SK-N-DZ (cell line): ENCODE results near the gene APOBEC3G. TPM values are rescaled to one million over a fixed set of nuclear protein-coding genes. Genes with fewer than 3 reads are reported as not detected.
"Not testable (repeated sequence)": the region's sequence is repeated elsewhere in the genome, so short reads cannot be mapped to it uniquely, and the experiment has no call there.

Experiments
- DNase-seq: peaks from one replicate; pipeline ENCODE4 v3.0.0-alpha.2; 2015; ENCODE audit warnings: low spot score
- polyA plus RNA-seq, 2 experiments: library from polyadenylated mRNA; depleted of rRNA; stranded (reverse); fragments of >200 nt; gene quantifications; 2 replicates each; pipeline ENCODE4 v1.2.3, GENCODE V29; 2014

The APOBEC3G gene
- polyA plus RNA-seq (2014; cell fraction: cytosol; rRNA removed): 0.09 TPM in 1 of 2 replicates, not detected in the other
- polyA plus RNA-seq (2014; cell fraction: nucleus; rRNA removed): not detected in 2 replicates

DNA sequence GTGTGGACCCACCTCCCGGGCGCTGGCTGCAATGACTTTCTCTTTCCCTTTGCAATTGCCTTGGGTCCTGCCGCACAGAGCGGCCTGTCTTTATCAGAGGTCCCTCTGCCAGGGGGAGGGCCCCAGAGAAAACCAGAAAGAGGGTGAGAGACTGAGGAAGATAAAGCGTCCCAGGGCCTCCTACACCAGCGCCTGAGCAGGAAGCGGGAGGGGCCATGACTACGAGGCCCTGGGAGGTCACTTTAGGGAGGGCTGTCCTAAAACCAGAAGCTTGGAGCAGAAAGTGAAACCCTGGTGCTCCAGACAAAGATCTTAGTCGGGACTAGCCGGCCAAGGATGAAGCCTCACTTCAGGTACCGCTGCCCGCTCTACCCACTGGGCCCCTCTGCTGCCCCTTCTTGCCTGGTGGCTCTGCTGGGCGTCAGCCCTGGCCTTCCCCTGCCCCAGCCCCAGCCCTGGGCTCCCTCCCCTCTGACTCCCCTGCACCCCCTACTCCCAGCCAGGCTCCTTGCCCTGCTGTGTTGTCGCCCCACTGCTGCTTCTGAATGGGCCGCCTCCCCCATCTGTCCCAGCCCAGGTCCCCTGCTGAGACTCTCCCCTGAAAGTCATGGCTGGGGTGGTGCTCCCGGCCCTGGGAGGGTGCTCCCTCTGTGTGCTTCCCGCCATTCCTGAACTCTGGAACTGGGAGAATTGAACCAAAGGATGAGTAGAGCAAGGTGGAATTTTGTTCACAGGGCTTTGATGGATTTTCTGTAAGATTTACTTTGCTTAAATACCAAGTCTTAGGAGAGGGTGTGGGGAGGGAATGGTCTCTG is at the start of gene APOBEC3G:
APOBEC3G (plus strand) TSS at position 250 of the 815 bp plus-strand sequence; CDS start at position 337, 87 bp downstream.
- not testable (repeated sequence) for DNase-seq

DNA sequence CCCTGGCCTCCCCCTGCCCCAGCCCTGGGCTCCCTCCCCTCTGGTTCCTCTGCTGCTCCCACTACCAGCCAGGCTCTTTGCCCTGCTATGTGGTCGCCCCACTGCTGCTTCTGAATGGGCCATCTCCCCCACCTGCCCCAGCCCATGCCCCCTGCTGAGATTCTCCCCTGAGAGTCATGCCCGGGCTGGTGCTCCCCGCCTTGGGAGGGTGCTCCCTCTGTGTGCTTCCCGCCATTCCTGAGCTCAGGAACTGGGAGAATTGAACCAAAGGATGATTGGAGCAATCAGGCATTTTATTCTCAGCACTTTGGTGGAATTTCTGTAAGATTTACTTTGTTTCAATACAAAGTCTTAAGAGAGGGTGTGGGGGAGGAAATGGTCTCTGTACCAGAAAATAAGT is 49.4 kb upstream of the APOBEC3G start:
- no peak for DNase-seq

GRCh38 chr22:39028281-39028680 is 48.8 kb upstream of the APOBEC3G start:
- no peak for DNase-seq

DNA sequence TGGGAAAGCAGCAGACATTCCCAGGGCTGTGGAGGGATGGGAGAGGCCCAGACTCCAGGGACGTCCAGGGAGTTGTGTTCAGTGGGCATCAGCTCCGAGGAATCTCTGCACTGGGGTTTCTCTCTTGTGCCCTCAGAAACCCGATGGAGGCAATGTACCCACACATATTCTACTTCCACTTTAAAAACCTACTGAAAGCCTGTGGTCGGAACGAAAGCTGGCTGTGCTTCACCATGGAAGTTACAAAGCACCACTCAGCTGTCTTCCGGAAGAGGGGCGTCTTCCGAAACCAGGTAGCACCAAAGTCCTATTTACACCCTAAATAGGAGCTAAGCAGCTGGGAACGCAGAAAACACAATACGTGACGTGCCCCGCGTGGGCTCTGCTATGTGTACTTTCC is 47.8 kb upstream of the APOBEC3G start:
- no peak for DNase-seq

DNA sequence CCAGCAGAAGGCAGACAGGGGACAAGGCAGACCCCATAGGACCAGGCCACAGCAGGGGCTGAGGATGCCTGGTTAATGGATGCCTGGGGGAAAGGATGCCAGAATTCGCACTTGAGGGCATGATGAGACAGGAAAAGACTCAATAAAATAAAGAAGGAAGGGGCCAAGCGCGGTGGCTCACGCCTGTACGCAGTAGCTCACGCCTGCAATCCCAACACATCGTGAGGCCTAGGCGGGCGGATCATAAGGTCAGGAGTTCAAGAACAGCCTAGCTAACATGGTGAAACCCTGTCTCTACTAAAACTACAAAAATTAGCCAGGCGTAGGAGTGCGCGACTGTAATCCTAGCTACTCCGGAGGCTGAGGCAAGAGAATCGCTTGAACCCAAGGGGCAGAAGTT is 46.4 kb upstream of the APOBEC3G start:
- DNase-seq: no peak

DNA sequence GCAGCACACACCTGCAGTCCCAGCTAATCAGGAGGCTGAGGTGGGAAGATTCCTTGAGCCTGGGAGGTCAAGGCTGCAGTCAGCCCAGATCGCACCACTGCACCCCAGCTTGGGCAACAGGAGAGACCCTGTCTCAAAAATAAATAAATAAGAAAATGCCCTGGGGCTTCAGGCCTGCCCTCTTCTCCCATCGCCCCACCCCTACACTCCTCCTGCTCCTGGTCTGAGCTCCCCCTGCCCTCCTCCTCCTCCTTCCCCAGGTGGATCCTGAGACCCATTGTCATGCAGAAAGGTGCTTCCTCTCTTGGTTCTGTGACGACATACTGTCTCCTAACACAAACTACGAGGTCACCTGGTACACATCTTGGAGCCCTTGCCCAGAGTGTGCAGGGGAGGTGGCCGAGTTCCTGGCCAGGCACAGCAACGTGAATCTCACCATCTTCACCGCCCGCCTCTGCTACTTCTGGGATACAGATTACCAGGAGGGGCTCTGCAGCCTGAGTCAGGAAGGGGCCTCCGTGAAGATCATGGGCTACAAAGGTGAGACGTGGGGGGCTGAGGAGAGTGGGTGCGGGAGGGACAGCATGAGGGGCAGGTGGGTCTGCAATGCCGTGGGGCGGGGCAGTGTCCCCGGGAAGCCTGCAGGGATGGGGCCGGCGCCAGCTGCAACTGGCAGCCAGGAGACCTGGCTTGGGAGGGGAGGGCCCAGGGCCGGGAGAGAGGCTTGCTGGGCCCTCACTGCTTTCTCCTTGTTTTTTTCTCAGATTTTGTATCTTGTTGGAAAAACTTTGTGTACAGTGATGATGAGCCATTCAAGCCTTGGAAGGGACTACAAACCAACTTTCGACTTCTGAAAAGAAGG is 45.4 kb upstream of the APOBEC3G start:
- DNase-seq: not testable (repeated sequence)

DNA sequence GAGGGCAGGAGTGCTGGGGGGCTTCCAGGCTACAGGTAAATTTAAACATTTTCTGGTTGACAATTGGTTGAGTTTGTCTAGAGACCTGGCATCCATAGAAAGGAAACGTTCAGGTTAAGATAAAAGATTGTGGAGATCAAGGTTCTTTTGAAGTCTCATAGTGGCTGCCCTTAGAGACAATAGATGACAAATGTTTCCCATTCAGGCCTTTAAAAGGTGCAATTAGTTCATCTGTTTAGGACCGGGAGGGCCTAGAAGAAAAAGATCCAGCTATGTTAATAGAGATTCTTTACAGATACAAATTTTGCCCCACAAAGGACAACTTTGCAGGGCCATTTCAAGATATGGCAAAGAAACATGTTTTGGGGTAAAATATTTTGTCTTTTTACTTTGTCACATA is 40.0 kb upstream of the APOBEC3G start:
- not testable (repeated sequence) for DNase-seq

DNA sequence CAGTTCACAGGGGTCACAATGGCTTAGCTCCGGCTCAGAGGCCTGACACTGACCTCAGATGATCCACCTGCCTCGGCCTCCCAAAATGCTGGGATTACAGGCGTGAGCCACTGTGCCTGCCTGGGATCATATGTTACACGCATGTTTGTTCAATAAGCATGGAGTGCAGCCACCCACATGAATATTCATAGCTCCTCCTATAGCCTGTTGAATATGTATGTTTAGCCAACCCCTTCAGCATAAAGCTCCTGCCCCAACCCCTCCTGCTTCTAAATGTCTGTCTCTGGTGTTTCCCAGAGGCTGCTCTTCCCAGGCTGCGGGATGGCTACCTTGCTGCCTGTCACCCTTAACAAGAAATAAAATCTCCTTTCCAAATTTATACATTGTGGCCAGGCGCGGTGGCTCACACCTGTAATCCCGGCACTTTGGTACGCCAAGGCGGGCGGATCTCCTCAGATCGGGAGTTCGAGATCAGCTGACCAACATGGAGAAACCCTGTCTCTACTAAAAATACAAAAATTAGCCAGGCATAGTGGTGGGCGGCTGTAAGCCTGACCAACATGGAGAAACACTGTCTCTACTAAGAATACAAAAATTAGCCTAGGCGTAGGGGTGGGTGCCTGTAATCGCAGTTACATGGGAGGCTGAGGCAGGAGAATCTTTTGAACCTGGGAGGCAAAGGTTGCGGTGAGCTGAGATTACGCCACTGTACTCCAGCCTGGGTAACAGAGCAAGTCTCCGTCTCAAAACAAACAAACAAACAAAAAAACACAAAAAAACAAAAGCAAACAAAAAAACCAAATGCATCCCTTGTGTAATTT is 37.6 kb upstream of the APOBEC3G start:
- no peak for DNase-seq

DNA sequence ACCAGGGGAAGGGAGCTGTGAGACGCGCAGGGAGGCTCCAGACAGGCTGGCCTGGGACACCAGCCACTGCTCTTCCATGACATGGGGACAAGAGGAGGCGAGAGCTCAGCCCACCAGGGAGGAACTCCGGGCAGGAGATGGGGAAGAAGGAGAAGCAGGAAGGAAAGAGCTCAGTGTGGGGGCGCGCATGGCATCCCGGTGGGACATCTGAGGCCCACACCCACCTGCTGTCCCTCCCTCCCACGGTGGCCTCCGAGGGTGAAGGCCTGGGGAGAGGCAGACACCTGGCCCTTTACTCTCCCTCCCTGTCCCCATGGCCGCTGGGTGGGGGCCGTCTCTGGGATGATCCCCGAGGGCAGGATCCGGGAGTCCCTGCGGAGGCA is 36.9 kb upstream of the APOBEC3G start:
- DNase-seq: not testable (repeated sequence)

DNA sequence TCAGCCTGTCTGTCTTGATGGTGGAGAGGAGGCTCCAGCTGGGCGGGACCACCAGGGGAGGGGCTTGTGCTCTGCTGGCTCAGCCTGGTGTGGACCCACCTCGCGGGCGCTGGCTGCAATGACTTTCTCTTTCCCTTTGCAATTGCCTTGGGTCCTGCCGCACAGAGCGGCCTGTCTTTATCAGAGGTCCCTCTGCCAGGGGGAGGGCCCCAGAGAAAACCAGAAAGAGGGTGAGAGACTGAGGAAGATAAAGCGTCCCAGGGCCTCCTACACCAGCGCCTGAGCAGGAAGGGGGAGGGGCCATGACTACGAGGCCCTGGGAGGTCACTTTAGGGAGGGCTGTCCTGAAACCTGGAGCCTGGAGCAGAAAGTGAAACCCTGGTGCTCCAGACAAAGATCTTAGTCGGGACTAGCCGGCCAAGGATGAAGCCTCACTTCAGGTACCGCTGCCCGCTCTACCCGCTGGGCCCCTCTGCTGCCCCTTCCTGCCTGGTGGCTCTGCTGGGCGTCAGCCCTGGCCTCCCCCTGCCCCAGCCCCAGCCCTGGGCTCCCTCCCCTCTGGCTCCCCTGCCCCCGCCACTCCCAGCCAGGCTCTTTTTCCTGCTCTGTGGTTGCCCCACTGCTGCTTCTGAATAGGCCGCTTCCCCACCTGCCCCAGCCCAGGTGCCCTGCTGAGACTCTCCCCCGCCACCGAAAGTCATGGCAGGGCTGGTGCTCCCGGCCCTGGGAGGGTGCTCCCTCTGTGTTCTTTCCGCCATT is 36.4 kb upstream of the APOBEC3G start, which contains the start of gene APOBEC3F:
APOBEC3F (plus strand) TSS at position 327 of the 759 bp plus-strand sequence; CDS start at position 424, 97 bp downstream.
- not testable (repeated sequence) for DNase-seq

DNA sequence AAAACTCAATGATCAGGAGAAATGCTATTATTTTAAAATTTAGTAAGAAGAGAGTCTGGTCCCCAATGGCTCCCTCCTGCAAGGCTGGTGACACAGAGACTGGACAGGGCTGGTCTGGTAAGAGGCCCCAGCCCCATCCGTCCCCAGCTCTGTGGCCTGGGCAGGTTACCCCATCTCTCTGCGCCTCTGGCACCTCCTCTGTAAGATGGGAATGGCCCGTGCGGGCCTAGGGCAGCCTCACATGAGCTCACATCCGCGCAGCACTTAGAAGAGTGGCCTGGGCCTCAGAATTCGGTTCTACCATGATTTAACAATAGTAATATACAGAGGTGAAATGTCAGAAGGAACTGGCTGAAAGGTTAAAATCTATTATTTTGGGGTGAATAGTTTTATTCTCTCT is 35.2 kb upstream of the APOBEC3G start:
- DNase-seq: no peak

GRCh38 chr22:39043063-39043462 is 34.0 kb upstream of the APOBEC3G start:
- not testable (repeated sequence) for DNase-seq

- not testable (repeated sequence) for DNase-seq
These were observed 31.9 kb upstream of the APOBEC3G start for GRCh38 chr22:39045136-39045535.

- DNase-seq: not testable (repeated sequence)
These were observed 27.6 kb upstream of the APOBEC3G start for GRCh38 chr22:39049486-39049885.

DNA sequence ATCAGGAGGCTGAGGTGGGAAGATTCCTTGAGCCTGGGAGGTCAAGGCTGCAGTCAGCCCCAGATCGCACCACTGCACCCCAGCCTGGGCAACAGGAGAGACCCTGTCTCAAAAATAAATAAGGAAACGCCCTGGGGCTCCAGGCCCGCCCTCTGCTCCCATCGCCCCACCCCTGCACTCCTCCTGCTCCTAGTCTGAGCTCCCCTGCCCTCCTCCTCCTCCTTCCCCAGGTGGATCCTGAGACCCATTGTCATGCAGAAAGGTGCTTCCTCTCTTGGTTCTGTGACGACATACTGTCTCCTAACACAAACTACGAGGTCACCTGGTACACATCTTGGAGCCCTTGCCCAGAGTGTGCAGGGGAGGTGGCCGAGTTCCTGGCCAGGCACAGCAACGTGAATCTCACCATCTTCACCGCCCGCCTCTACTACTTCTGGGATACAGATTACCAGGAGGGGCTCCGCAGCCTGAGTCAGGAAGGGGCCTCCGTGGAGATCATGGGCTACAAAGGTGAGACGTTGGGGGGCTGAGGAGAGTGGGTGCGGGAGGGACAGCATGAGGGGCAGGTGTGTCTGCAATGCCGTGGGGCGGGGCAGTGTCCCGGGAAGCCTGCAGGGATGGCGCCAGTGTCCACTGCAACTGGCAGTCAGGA is 25.1 kb upstream of the APOBEC3G start:
- not testable (repeated sequence) for DNase-seq

DNA sequence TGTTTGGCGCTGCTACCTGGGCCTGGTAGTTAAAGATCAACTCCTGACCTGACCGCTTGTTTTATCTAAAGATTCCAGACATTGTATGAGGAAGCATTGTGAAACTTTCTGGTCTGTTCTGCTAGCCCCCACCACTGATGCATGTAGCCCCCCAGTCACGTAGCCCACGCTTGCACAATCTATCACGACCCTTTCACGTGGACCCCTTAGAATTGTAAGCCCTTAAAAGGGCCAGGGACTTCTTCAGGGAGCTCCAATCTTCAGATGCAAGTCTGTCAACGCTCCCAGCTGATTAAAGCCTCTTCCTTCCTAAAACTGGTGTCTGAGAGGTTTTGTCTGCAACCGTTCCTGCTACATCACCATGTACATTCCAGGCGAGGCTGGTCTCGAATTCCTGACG is 21.4 kb upstream of the APOBEC3G start:
- no peak for DNase-seq

GRCh38 chr22:39061290-39061689 is 15.8 kb upstream of the APOBEC3G start:
- not testable (repeated sequence) for DNase-seq

GRCh38 chr22:39061951-39062350 is 15.1 kb upstream of the APOBEC3G start:
- not testable (repeated sequence) for DNase-seq

- DNase-seq: not testable (repeated sequence)
These were observed 13.2 kb upstream of the APOBEC3G start for GRCh38 chr22:39063904-39064303.
